KMS-11 (cell line): Measurements from ENCODE around the gene IGFL3.
"Not testable (repeated sequence)": the region's sequence is repeated elsewhere in the genome, so short reads cannot be mapped to it uniquely, and the experiment has no call there.

Source experiments
- H2AFZ ChIP-seq: fragments of 200-600 bp; sonication (generic); 2 replicates; pipeline ENCODE4 v1.6.1; 2016; ENCODE audit warnings: antibody characterized with exemption, mixed run types, low read depth
- H3K27ac ChIP-seq: fragments of 200-600 bp; sonication (generic); 2 replicates; pipeline ENCODE4 v1.6.1; 2016; ENCODE audit warnings: mild to moderate bottlenecking, mixed run types
- H3K27me3 ChIP-seq: fragments of 200-600 bp; sonication (generic); 2 replicates; pipeline ENCODE4 v1.6.1; 2017; ENCODE audit warnings: mild to moderate bottlenecking, low read depth, mixed run types, moderate library complexity; ENCODE audit not compliant: insufficient read depth
- H3K36me3 ChIP-seq: fragments of 200-600 bp; sonication (generic); 2 replicates; pipeline ENCODE4 v1.6.1; 2017; ENCODE audit warnings: mild to moderate bottlenecking, mixed run types; ENCODE audit not compliant: insufficient read depth
- H3K4me1 ChIP-seq: fragments of 200-600 bp; sonication (generic); 2 replicates; pipeline ENCODE4 v1.6.1; 2016; ENCODE audit warnings: mild to moderate bottlenecking, low read depth, mixed run types; ENCODE audit not compliant: poor library complexity, severe bottlenecking
- H3K4me2 ChIP-seq: fragments of 200-600 bp; sonication (generic); 2 replicates; pipeline ENCODE4 v1.7.0; 2016; ENCODE audit warnings: mild to moderate bottlenecking, mixed run types
- H3K4me3 ChIP-seq: fragments of 200-600 bp; sonication (generic); IDR thresholded peaks from 2 replicates; pipeline ENCODE4 v1.6.1; 2017; ENCODE audit warnings: low read depth, low read length, mixed read lengths; ENCODE audit not compliant: insufficient read depth
- H3K79me2 ChIP-seq: fragments of 200-600 bp; sonication (generic); 2 replicates; pipeline ENCODE4 v1.6.1; 2016; ENCODE audit warnings: low read depth, mixed run types; ENCODE audit not compliant: insufficient read depth
- H3K9ac ChIP-seq: fragments of 200-600 bp; sonication (generic); 2 replicates; pipeline ENCODE4 v1.6.1; 2016; ENCODE audit warnings: mild to moderate bottlenecking, mixed run types
- H4K20me1 ChIP-seq: fragments of 200-600 bp; sonication (generic); 2 replicates; pipeline ENCODE4 v1.6.1; 2016; ENCODE audit warnings: mild to moderate bottlenecking, mixed run types; ENCODE audit not compliant: insufficient read depth
- CTCF ChIP-seq: fragments of 200-600 bp; sonication (generic); conservative IDR thresholded peaks from 2 replicates; pipeline ENCODE4 v1.6.1; 2017; ENCODE audit warnings: low read depth, mild to moderate bottlenecking, antibody characterized with exemption, low read length, moderate library complexity, mixed read lengths

The IGFL3 gene

GRCh38 chr19:46112527-46112926, 12.0 kb downstream of the IGFL3 start:
- Histone ChIP-seq H3K4me1 (peaks cover 22% of the 10 kb centered on the region), H3K36me3 (no peaks in the 10 kb centered on the region), H4K20me1 (no peaks in the 10 kb centered on the region), H2AFZ (no peak overlapping the region), H3K27me3 (peaks cover 4% of the 10 kb centered on the region; the same call in 1 of the 2 replicates), H3K4me3 (no peak overlapping the region), H3K4me2 (no peak overlapping the region), H3K79me2 (no peaks in the 10 kb centered on the region), H3K9ac (no peak overlapping the region), H3K27ac (no peak overlapping the region)
- TF ChIP-seq CTCF = no peak

DNA sequence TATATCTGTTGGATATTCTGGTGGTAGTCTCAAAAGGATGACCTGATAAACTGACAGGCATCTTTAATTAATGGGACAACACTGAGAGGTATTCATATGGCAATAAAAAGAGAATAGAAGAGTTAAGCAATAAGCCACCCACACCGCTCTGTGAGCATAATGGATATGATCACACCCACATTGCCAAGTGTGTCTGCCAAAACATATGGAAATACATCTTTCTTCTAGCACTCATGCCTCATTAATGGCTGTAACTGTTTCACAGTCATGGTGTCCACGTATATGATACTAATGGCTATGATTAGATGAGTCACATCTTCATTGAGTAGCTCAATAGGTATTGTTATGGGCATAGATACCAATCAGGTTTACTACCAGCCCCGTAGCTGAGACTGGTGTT, 13.1 kb downstream of the IGFL3 start:
- Histone ChIP-seq H2AFZ (no peak overlapping the region), H3K36me3 (no peaks in the 10 kb centered on the region), H3K79me2 (no peaks in the 10 kb centered on the region), H3K4me3 (no peak overlapping the region), H4K20me1 (no peaks in the 10 kb centered on the region), H3K4me2 (no peak overlapping the region), H3K4me1 (peaks cover 19% of the 10 kb centered on the region), H3K27me3 (peaks cover 4% of the 10 kb centered on the region; the same call in 1 of the 2 replicates), H3K9ac (no peak overlapping the region), H3K27ac (no peak overlapping the region)
- no peak for TF ChIP-seq CTCF

DNA sequence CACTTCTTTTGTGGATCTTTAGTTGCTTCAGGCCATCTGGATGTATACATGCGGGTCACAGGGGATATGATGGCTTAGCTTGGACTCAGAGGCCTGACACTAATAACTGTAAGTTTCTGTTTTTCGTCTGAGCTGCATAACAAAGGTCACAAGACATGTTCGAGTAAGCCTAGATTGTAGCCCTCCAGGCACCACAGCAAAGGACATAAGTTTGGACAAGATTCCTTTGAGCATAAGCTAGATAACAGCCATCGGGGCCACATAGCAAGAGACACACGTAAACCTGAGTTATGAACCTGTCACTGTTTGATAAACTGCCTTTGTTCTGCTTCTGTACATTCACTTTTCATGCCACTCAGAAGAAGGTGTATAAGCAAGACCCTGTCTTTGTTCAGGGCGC, 14.6 kb downstream of the IGFL3 start:
- Histone ChIP-seq H3K4me1 (peaks cover 4% of the 10 kb centered on the region), H4K20me1 (no peaks in the 10 kb centered on the region), H3K36me3 (no peaks in the 10 kb centered on the region), H3K4me2 (no peak overlapping the region), H2AFZ (no peak overlapping the region), H3K9ac (no peak overlapping the region), H3K27me3 (peaks cover 7% of the 10 kb centered on the region; the same call in 1 of the 2 replicates), H3K79me2 (no peaks in the 10 kb centered on the region), H3K4me3 (no peak overlapping the region), H3K27ac (no peak overlapping the region)
- TF ChIP-seq CTCF = no peak

- Histone ChIP-seq H3K27ac (no peak overlapping the region), H3K36me3 (no peaks in the 10 kb centered on the region), H2AFZ (no peak overlapping the region), H3K4me3 (no peak overlapping the region), H4K20me1 (no peaks in the 10 kb centered on the region), H3K4me2 (no peak overlapping the region), H3K79me2 (no peaks in the 10 kb centered on the region), H3K9ac (no peak overlapping the region), H3K4me1 (no peaks in the 10 kb centered on the region), H3K27me3 (peaks cover 7% of the 10 kb centered on the region; the same call in 1 of the 2 replicates)
- no peak for TF ChIP-seq CTCF
Measured at GRCh38 chr19:46107371-46107770, 17.1 kb downstream of the IGFL3 start.

DNA sequence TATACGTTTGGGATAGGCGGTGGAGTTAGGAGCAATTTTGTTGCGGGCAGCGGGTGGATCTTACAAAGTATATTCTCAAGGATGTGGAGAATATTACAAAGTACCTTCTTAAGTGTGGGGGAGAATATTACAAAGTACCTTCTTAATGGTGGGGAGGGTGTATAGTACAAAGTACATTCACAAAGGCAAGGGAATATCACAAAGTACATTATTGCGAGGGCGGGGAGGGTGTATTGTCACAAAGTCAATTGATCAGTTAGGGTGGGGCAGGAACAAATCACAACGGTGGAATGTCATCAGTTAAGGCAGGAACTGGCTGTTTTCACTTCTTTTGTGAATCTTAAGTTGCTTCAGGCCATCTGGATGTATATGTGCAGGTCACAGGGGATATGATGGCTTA, 22.2 kb downstream of the IGFL3 start:
- not testable (repeated sequence) for H3K36me3 ChIP-seq, H3K27ac ChIP-seq, H3K79me2 ChIP-seq, H3K27me3 ChIP-seq, H3K4me2 ChIP-seq, H2AFZ ChIP-seq, H3K4me1 ChIP-seq, H3K4me3 ChIP-seq, H3K9ac ChIP-seq, H4K20me1 ChIP-seq
